ENCODE measurements around the gene TSPAN7. TPM values are rescaled to one million over a fixed set of nuclear protein-coding genes. Genes with fewer than 3 reads are reported as not detected.

The TSPAN7 gene
- total RNA-seq, 1 donor from 2014 or later, result 38.5 TPM

- Histone ChIP-seq H3K27me3 (no peaks in the 10 kb centered on the region), H3K4me1 (no peaks in the 10 kb centered on the region), H3K36me3 (no peaks in the 10 kb centered on the region), H3K27ac (no peak overlapping the region), H3K4me3 (no peak overlapping the region), H3K9me3 (no peaks in the 10 kb centered on the region)
- TF ChIP-seq POLR2AphosphoS5 (IDR thresholded peaks at IDR 0.05; ENCODE audit: insufficient read depth in 1 of 2, low read depth in 1 of 2), result no peak
- TF ChIP-seq CTCF (IDR thresholded peaks at IDR 0.05), result no peak
- no peak for TF ChIP-seq POLR2A (IDR thresholded peaks at IDR 0.05)
- intact Hi-C loops (cut with DNase I), result no loop called here
- DNase-seq (ENCODE audit: extremely low spot score in 2 of 2), result no peak
These were observed 99.7 kb downstream of the TSPAN7 start for GRCh38 chrX:38661103-38661441.

GRCh38 chrX:38661561-38661960 lies 100.2 kb downstream of the TSPAN7 start:
- no peak overlapping the region for H3K4me3 ChIP-seq
- no peaks in the 10 kb centered on the region for H3K27me3 ChIP-seq
- no peaks in the 10 kb centered on the region for H3K4me1 ChIP-seq
- TF ChIP-seq CTCF (IDR thresholded peaks at IDR 0.05) (no peak), POLR2A (IDR thresholded peaks at IDR 0.05) (no peak), POLR2AphosphoS5 (IDR thresholded peaks at IDR 0.05; ENCODE audit: insufficient read depth in 1 of 2, low read depth in 1 of 2) (no peak)
- intact Hi-C loops (cut with DNase I), result no loop called here
- no peaks in the 10 kb centered on the region for H3K9me3 ChIP-seq
- DNase-seq (ENCODE audit: extremely low spot score in 2 of 2), result no peak
- H3K36me3 ChIP-seq, result no peaks in the 10 kb centered on the region
- H3K27ac ChIP-seq, result no peak overlapping the region

- no peaks in the 10 kb centered on the region for H3K27me3 ChIP-seq
- H3K27ac ChIP-seq, result no peak overlapping the region
- intact Hi-C loops (cut with DNase I), result no loop called here
- no peaks in the 10 kb centered on the region for H3K9me3 ChIP-seq
- no peak for DNase-seq (ENCODE audit: extremely low spot score in 2 of 2)
- H3K4me1 ChIP-seq, result no peaks in the 10 kb centered on the region
- TF ChIP-seq POLR2AphosphoS5 (IDR thresholded peaks at IDR 0.05; ENCODE audit: insufficient read depth in 1 of 2, low read depth in 1 of 2), result no peak
- TF ChIP-seq POLR2A (IDR thresholded peaks at IDR 0.05), result no peak
- H3K36me3 ChIP-seq, result no peaks in the 10 kb centered on the region
- H3K4me3 ChIP-seq, result no peak overlapping the region
These were observed 101.3 kb downstream of the TSPAN7 start for GRCh38 chrX:38662640-38663039.

- no peak overlapping the region for H3K27ac ChIP-seq
- DNase-seq (ENCODE audit: extremely low spot score in 2 of 2), result no peak
- no peaks in the 10 kb centered on the region for H3K27me3 ChIP-seq
- intact Hi-C loops (cut with DNase I), result no loop called here
- H3K9me3 ChIP-seq, result no peaks in the 10 kb centered on the region
- no peaks in the 10 kb centered on the region for H3K4me1 ChIP-seq
- H3K36me3 ChIP-seq, result no peaks in the 10 kb centered on the region
- H3K4me3 ChIP-seq, result no peak overlapping the region
- no peak for TF ChIP-seq POLR2A (IDR thresholded peaks at IDR 0.05)
- TF ChIP-seq POLR2AphosphoS5 (IDR thresholded peaks at IDR 0.05; ENCODE audit: insufficient read depth in 1 of 2, low read depth in 1 of 2), result no peak
- no peak for TF ChIP-seq CTCF (IDR thresholded peaks at IDR 0.05)
These were observed 102.9 kb downstream of the TSPAN7 start for GRCh38 chrX:38664285-38664684.

GRCh38 chrX:38666909-38667308 lies 105.6 kb downstream of the TSPAN7 start:
- no peak for DNase-seq (ENCODE audit: extremely low spot score in 2 of 2)
- Histone ChIP-seq H3K9me3 (no peaks in the 10 kb centered on the region), H3K27ac (no peak overlapping the region), H3K36me3 (no peaks in the 10 kb centered on the region), H3K27me3 (no peaks in the 10 kb centered on the region), H3K4me1 (no peaks in the 10 kb centered on the region), H3K4me3 (no peak overlapping the region)
- intact Hi-C loops (cut with DNase I), result no loop called here
- TF ChIP-seq CTCF (IDR thresholded peaks at IDR 0.05) (no peak), POLR2A (IDR thresholded peaks at IDR 0.05) (no peak), POLR2AphosphoS5 (IDR thresholded peaks at IDR 0.05; ENCODE audit: insufficient read depth in 1 of 2, low read depth in 1 of 2) (no peak)

DNA sequence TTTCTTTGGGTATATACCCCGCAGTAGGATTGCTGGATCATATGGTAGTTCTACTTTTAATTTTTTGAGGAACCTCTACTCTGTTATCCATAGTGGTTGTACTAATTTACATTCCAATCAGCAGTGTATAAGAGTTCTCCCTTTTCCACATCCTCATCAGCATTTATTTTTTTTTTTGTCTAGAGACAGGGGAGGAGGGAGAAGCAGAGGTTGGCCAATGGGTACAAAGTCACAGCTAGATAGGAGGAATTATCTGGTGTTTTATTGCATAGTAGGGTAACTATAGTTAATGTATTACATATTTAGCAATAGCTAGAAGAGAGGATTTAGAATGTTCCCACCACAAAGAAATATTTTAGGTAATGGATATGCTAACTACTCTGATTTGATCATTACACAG lies 107.4 kb downstream of the TSPAN7 start:
- DNase-seq (ENCODE audit: extremely low spot score in 2 of 2), result no peak
- H3K27ac ChIP-seq, result no peak overlapping the region
- TF ChIP-seq CTCF (IDR thresholded peaks at IDR 0.05) (no peak), POLR2AphosphoS5 (IDR thresholded peaks at IDR 0.05; ENCODE audit: insufficient read depth in 1 of 2, low read depth in 1 of 2) (no peak), POLR2A (IDR thresholded peaks at IDR 0.05) (no peak)
- H3K9me3 ChIP-seq, result no peaks in the 10 kb centered on the region
- intact Hi-C loops (cut with DNase I), result no loop called here
- H3K4me3 ChIP-seq, result no peak overlapping the region
- no peaks in the 10 kb centered on the region for H3K4me1 ChIP-seq
- H3K36me3 ChIP-seq, result no peaks in the 10 kb centered on the region
- H3K27me3 ChIP-seq, result no peaks in the 10 kb centered on the region

Measured in vagina (tissue), 2 donors.